IMR-90 (cell line): Measurements from ENCODE around the gene MICA. TPM values are rescaled to one million over a fixed set of nuclear protein-coding genes. Genes with fewer than 3 reads are reported as not detected.

ENCODE experiments used
- ATAC-seq: fragments of 200-7000 bp; cut with Tn5 transposase; 2 replicates; pipeline ENCODE4 v1.9.1; 2020; ENCODE audit warnings: low read depth, mild to moderate bottlenecking, moderate library complexity
- BruUV-seq: library from RNA; stranded (reverse); fragments of 400-500 nt; replicated peaks from 2 replicates; lab custom pipeline; 2021; lab: Mats Ljungman, UMichigan
- CTCF ChIA-PET: fragments of 300-600 bp; formaldehyde crosslinking; extraction: SDS; loops from one replicate; lab custom pipeline; 2021; ENCODE audit warnings: antibody characterized with exemption; lab: Yijun Ruan, JAX
- POLR2A ChIA-PET: fragments of 300-600 bp; sonication (Branson Sonifier 250); formaldehyde crosslinking; loops from one replicate; lab custom pipeline; 2022; ENCODE audit warnings: antibody characterized with exemption; ENCODE audit not compliant: unreplicated experiment; lab: Charles Lee
- DNase-seq: peaks from one replicate; pipeline ENCODE4 v3.0.0; 2013
- H2AFZ ChIP-seq: replicated peaks from 2 replicates; pipeline ENCODE3; 2013; ENCODE audit warnings: low read length, mild to moderate bottlenecking; ENCODE audit not compliant: poor library complexity
- H2AK5ac ChIP-seq: 2 replicates; pipeline ENCODE4 v1.6.1; 2013; ENCODE audit warnings: low read depth, low read length, inconsistent platforms
- H2AK9ac ChIP-seq: replicated peaks from 2 replicates; pipeline ENCODE3; 2013; ENCODE audit warnings: mild to moderate bottlenecking, low read depth, low read length, moderate library complexity; ENCODE audit not compliant: poor library complexity
- H2BK120ac ChIP-seq: 2 replicates; pipeline ENCODE4 v1.6.1; 2013; ENCODE audit warnings: low read depth, low read length, inconsistent platforms
- H2BK15ac ChIP-seq: 3 replicates; pipeline ENCODE4 v1.6.1; 2013; ENCODE audit warnings: low read depth, low read length, inconsistent platforms
- H2BK20ac ChIP-seq: 2 replicates; pipeline ENCODE4 v1.6.1; 2013; ENCODE audit warnings: low read depth, mild to moderate bottlenecking, inconsistent platforms, low read length, moderate library complexity
- H2BK5ac ChIP-seq: 2 replicates; pipeline ENCODE4 v1.6.1; 2013; ENCODE audit warnings: mild to moderate bottlenecking, low read depth, low read length, inconsistent platforms; ENCODE audit not compliant: poor library complexity, severe bottlenecking
- H3K14ac ChIP-seq: replicated peaks from 2 replicates; pipeline ENCODE4 v1.6.1; 2013; ENCODE audit warnings: low read depth, low read length, inconsistent platforms
- H3K18ac ChIP-seq: 2 replicates; pipeline ENCODE4 v1.6.1; 2013; ENCODE audit warnings: low read depth, low read length, control low read depth
- H3K23ac ChIP-seq: 2 replicates; pipeline ENCODE4 v1.6.1; 2013; ENCODE audit warnings: low read depth, low read length, inconsistent platforms
- H3K27ac ChIP-seq: 2 replicates; pipeline ENCODE4 v1.5.1; 2013; ENCODE audit warnings: mild to moderate bottlenecking, control low read depth, low read length; ENCODE audit not compliant: insufficient read depth
- H3K27me3 ChIP-seq: 2 replicates; pipeline ENCODE4 v1.6.1; 2013; ENCODE audit warnings: low read length; ENCODE audit not compliant: control insufficient read depth, insufficient read depth
- H3K36me3 ChIP-seq: 2 replicates; pipeline ENCODE4 v1.6.1; 2013; ENCODE audit warnings: low read length, mixed read lengths; ENCODE audit not compliant: control insufficient read depth, insufficient read depth
- H3K4ac ChIP-seq: 2 replicates; pipeline ENCODE4 v1.6.1; 2013; ENCODE audit warnings: low read depth, low read length, inconsistent platforms
- H3K4me1 ChIP-seq: 2 replicates; pipeline ENCODE4 v1.6.1; 2013; ENCODE audit warnings: low read length, mixed read lengths; ENCODE audit not compliant: control insufficient read depth, insufficient read depth
- H3K4me2 ChIP-seq: 2 replicates; pipeline ENCODE4 v1.6.1; 2013; ENCODE audit warnings: low read depth, mild to moderate bottlenecking, control low read depth, low read length, moderate library complexity
- H3K4me3 ChIP-seq: 2 replicates; pipeline ENCODE4 v1.5.1; 2013; ENCODE audit warnings: low read depth, mild to moderate bottlenecking, control low read depth, low read length, moderate library complexity; ENCODE audit not compliant: insufficient read depth
- H3K56ac ChIP-seq: 2 replicates; pipeline ENCODE4 v1.6.1; 2013; ENCODE audit warnings: low read length, inconsistent platforms; ENCODE audit not compliant: insufficient read depth; ENCODE audit errors: extremely low read depth
- H3K79me1 ChIP-seq, 2 experiments: 2 replicates each; pipeline ENCODE4 v1.6.1; 2013; ENCODE audit warnings: low read length in 2 of 2, inconsistent platforms in 1 of 2, low read depth in 1 of 2
- H3K9ac ChIP-seq: 2 replicates; pipeline ENCODE4 v1.6.1; 2013; ENCODE audit warnings: low read depth, low read length, control low read depth
- H3K9me1 ChIP-seq: 2 replicates; pipeline ENCODE4 v1.6.1; 2013; ENCODE audit warnings: low read length, inconsistent platforms; ENCODE audit not compliant: insufficient read depth
- H3K9me3 ChIP-seq: 2 replicates; pipeline ENCODE4 v1.6.1; 2013; ENCODE audit warnings: low read length; ENCODE audit not compliant: control insufficient read depth, insufficient read depth
- H4K20me1 ChIP-seq: 2 replicates; pipeline ENCODE4 v1.6.1; 2013; ENCODE audit warnings: low read length, inconsistent platforms; ENCODE audit not compliant: insufficient read depth
- H4K5ac ChIP-seq: 2 replicates; pipeline ENCODE4 v1.6.1; 2013; ENCODE audit warnings: mild to moderate bottlenecking, low read depth, low read length, control low read depth
- H4K8ac ChIP-seq, 2 experiments: 2 replicates each; pipeline ENCODE4 v1.6.1; 2013; ENCODE audit warnings: low read depth in 2 of 2, low read length in 2 of 2, control low read depth in 1 of 2, inconsistent platforms in 1 of 2
- H4K91ac ChIP-seq: 2 replicates; pipeline ENCODE4 v1.6.1; 2013; ENCODE audit warnings: low read depth, low read length, inconsistent platforms; ENCODE audit not compliant: insufficient read depth
- CTCF ChIP-seq: conservative IDR thresholded peaks from 2 replicates; pipeline ENCODE4 v1.5.1; 2012; ENCODE audit warnings: mild to moderate bottlenecking, low read depth, low read length, improper control_type of control experiment
- FOS ChIP-seq: fragments of 150-350 bp; IDR thresholded peaks from 2 replicates; pipeline ENCODE4 v1.6.1; 2016; ENCODE audit warnings: low read depth, low read length
- MAZ ChIP-seq: IDR thresholded peaks from 2 replicates; pipeline ENCODE4 v1.6.1; 2012; ENCODE audit warnings: low read depth, mild to moderate bottlenecking, low read length, improper control_type of control experiment, moderate library complexity, borderline replicate concordance
- RAD21 ChIP-seq: IDR thresholded peaks from 2 replicates; pipeline ENCODE4 v1.6.1; 2012; ENCODE audit warnings: low read length, improper control_type of control experiment
- RFX5 ChIP-seq: IDR thresholded peaks from 2 replicates; pipeline ENCODE4 v1.8.0; 2012; ENCODE audit warnings: low read depth, mild to moderate bottlenecking, low read length, moderate library complexity
- SMC3 ChIP-seq: fragments of 150-350 bp; IDR thresholded peaks from 2 replicates; pipeline ENCODE4 v1.6.1; 2016; ENCODE audit warnings: low read depth, mild to moderate bottlenecking, antibody characterized with exemption, low read length, moderate library complexity
- WGBS, 2 experiments: methylation state at CpG; one replicate each; pipeline versions ENCODE4 v1.1.5 to v1.1.7; 2013; ENCODE audit warnings: missing lambda C conversion rate in 2 of 2; ENCODE audit not compliant: insufficient read length in 1 of 2; ENCODE audit errors: extremely low coverage in 2 of 2; 5-methylcytosine and 5-hydroxymethylcytosine counted together
- dilution Hi-C: fragments of 300-500 bp; cut with HindIII; formaldehyde crosslinking; loops from one replicate; pipeline ENCODE4 v1.14.3; 2018; ENCODE audit warnings: low sequenced_read_pairs; ENCODE audit not compliant: unreplicated experiment
- in situ Hi-C: fragments of 300-500 bp; cut with MboI; formaldehyde crosslinking; loops from 3 replicates; pipeline ENCODE4 v1.14.3; 2019; ENCODE audit warnings: low sequenced_read_pairs, inconsistent platforms, mixed read lengths
- intact Hi-C: fragments of 100-400 bp; cut with micrococcal nuclease; formaldehyde crosslinking; loops from 2 replicates; pipeline ENCODE4 v1.10.0; 2022
- polyA plus RNA-seq, 3 experiments: library from polyadenylated mRNA; depleted of rRNA; stranded (reverse); fragments of >200 nt; gene quantifications; 2 replicates each; pipeline ENCODE4 v1.2.3, GENCODE V29; 2012; ENCODE audit warnings: low replicate concordance in 1 of 3
- total RNA-seq: library from RNA; depleted of rRNA; stranded (reverse); fragments of >200 nt; gene quantifications from 2 replicates; pipeline ENCODE4 v1.2.3, GENCODE V29; 2012

The MICA gene
- total and polyA plus RNA-seq, 2 of the 4 experiments (the other 2 are of a cell fraction): 55.9 to 67.7 TPM

- Histone ChIP-seq H4K5ac (no peak overlapping the region), H4K8ac (peak overlapping the region in 1 of 2 experiments; percentile 82; a peak in 2 of 4 replicates), H2BK5ac (no peak overlapping the region), H2BK120ac (peak overlapping the region; percentile 78; the same call in 1 of the 2 replicates), H3K4me1 (0 out of 2 replicates have a peak, but pooled peaks cover under 1% of the 10 kb centered on the region), H3K14ac (peak overlapping the region; percentile 78; the same call in 1 of the 2 replicates), H2BK15ac (peak overlapping the region; percentile 49; the same call in 1 of the 3 replicates), H3K23ac (no peak overlapping the region), H4K91ac (no peak overlapping the region), H3K4me3 (no peak overlapping the region), H4K20me1 (no peaks in the 10 kb centered on the region), H3K27me3 (no peaks in the 10 kb centered on the region), H3K36me3 (no peaks in the 10 kb centered on the region), H3K9me1 (no peaks in the 10 kb centered on the region; the same call in none of the 2 replicates), H3K9me3 (no peaks in the 10 kb centered on the region), H3K9ac (no peak overlapping the region; the same call in 1 of the 2 replicates), H3K79me1 (peaks cover under 1 to 31% of the 10 kb centered on the region in 2 experiments; a peak in 3 of 4 replicates), H3K4ac (peak overlapping the region; percentile 79), H3K27ac (no peak overlapping the region), H2AK5ac (peak overlapping the region; percentile 38; the same call in 1 of the 2 replicates), H3K18ac (no peak overlapping the region), H2AK9ac (no peak overlapping the region), H3K4me2 (peak overlapping the region; percentile 54; the same call in 1 of the 2 replicates), H3K56ac (no peak overlapping the region), H2BK20ac (peak overlapping the region; percentile 86; the same call in 1 of the 2 replicates), H2AFZ (no peak overlapping the region)
- ChIA-PET CTCF (no interaction called here), POLR2A (no interaction called here)
- dilution Hi-C loops (no loop called here), in situ Hi-C loops (no loop called here), intact Hi-C loops (loop anchor here (5.0 kb wide), 1 partner anchor 201 kb away; no protein-coding TSS in a partner anchor)
- no TSS peak for BruUV-seq
- peak; percentile 70 for DNase-seq
- WGBS, 2 experiments: no CpG with 5 or more reads among the region's 11 CpGs
- peak; percentile 55 for ATAC-seq
- TF ChIP-seq CTCF (peak; percentile 67), RFX5 (no peak), RAD21 (peak; percentile 64), FOS (no peak), MAZ (peak; percentile 9; the same call in 1 of the 2 replicates), SMC3 (peak; percentile 47)
Observed at GRCh38 chr6:31396422-31397152, 6.8 kb upstream of the MICA start.
